ENCODE measurements around the gene OAT.

DNA sequence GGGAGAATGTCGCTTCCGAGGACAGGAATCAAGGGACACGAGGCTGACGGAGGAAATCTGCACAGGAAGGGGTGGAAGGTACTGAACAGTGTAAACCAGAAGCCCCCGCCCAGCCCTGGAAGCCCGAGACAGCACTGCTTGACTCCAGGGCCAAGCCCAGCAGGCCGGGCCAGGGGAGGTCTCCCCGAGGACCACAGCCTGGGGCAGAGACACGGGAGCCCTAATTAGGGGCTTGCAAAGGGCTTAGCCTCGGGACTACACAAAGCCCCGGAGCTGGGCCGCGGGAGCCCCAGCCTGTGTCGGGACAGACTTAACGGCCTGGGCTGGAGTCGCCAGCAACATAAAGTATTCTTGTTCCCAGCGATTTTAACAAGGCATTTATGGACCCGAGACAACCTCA, 50.8 kb downstream of the OAT start:
- TF ChIP-seq CTCF (IDR thresholded peaks at IDR 0.05), result no peak
- TF ChIP-seq POLR2A (IDR thresholded peaks at IDR 0.05), result no peak

Data from Peyer's patch (tissue), 4 donors.